GM12873 (cell line): ENCODE data around the gene GRID1.

Experiments used
- TF ChIP-seq, protein P1 (sequence below): IDR thresholded peaks from 2 replicates; pipeline ENCODE4 v1.5.1; 2012; ENCODE audit warnings: low read depth, mild to moderate bottlenecking, moderate library complexity, low read length, control low read depth; ENCODE audit not compliant: insufficient read depth; ENCODE audit errors: missing control alignments

Gene GRID1

GRCh38 chr10:85657476-85658113, 709.0 kb downstream of the GRID1 start:
- TF ChIP-seq, protein P1, sequence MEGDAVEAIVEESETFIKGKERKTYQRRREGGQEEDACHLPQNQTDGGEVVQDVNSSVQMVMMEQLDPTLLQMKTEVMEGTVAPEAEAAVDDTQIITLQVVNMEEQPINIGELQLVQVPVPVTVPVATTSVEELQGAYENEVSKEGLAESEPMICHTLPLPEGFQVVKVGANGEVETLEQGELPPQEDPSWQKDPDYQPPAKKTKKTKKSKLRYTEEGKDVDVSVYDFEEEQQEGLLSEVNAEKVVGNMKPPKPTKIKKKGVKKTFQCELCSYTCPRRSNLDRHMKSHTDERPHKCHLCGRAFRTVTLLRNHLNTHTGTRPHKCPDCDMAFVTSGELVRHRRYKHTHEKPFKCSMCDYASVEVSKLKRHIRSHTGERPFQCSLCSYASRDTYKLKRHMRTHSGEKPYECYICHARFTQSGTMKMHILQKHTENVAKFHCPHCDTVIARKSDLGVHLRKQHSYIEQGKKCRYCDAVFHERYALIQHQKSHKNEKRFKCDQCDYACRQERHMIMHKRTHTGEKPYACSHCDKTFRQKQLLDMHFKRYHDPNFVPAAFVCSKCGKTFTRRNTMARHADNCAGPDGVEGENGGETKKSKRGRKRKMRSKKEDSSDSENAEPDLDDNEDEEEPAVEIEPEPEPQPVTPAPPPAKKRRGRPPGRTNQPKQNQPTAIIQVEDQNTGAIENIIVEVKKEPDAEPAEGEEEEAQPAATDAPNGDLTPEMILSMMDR, result no peak

DNA sequence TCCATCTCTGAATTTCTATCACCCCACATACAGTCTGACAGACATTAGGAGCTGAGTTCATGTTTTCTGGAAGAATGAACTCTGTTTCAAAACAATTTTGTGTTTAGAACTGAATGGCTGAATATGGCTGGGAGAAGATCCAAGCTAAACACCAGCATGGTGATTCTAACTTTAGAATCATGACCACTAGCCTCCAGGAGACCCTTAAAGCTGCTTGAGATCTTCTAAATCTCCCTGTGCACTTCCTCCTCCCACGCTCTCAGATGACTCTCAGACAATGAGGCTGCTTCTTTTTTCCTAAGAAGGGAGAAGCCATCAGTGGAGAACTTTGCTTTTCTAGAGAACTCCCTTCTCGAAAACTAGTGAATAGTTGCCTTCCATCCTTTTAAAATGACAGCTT, 711.2 kb downstream of the GRID1 start:
- TF ChIP-seq, protein P1, result no peak

DNA sequence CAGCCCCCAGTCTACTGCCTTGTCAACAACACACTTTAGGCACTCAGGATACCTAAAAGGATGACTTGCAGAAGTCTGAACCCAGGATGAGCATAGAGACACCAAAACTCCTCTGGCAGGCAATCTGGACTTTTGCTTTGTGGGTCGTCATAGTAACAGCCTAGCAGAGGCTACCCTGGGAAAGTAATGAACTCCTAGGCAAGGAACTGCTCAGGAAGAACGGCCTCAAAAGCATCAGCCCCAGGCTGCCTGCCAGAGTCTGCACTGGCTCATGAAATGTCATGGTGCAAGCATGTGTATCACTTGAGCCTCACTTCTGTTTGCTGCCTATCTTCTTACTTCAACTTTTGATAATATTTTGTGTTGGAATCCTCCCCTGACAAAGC, 715.1 kb downstream of the GRID1 start:
- TF ChIP-seq, protein P1, result no peak

- TF ChIP-seq, protein P1, result no peak
Measured at GRCh38 chr10:85650791-85651496, 715.7 kb downstream of the GRID1 start.

- TF ChIP-seq, protein P1, result no peak
Measured at GRCh38 chr10:85649461-85649860, 717.1 kb downstream of the GRID1 start.

GRCh38 chr10:85648279-85648754, 718.3 kb downstream of the GRID1 start:
- TF ChIP-seq, protein P1, result no peak

DNA sequence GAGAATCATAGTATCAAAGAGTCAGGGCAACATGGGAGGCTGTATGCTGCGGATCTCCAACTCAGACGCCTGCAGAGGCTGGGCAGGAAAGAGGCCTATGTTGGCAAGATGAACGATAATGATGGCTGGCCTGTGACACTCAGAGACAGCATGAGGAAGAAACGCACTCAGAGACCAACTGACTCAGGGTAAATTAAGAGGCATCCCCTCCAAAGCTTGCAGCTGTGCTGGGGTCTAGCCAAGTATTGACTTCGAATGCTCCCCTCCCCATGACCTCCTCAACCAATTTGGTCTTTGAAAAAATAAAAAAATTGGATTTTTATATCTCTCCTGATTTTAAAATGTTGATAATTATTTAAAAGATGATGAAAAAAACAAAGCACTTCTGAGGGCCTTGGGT, 718.9 kb downstream of the GRID1 start:
- TF ChIP-seq, protein P1, result no peak
